ENCODE measurements around the gene CD200R1L. TPM values are rescaled to one million over a fixed set of nuclear protein-coding genes. Genes with fewer than 3 reads are reported as not detected.

The CD200R1L gene, protein sequence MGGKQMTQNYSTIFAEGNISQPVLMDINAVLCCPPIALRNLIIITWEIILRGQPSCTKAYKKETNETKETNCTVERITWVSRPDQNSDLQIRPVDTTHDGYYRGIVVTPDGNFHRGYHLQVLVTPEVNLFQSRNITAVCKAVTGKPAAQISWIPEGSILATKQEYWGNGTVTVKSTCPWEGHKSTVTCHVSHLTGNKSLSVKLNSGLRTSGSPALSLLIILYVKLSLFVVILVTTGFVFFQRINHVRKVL
- not detected for total RNA-seq

DNA sequence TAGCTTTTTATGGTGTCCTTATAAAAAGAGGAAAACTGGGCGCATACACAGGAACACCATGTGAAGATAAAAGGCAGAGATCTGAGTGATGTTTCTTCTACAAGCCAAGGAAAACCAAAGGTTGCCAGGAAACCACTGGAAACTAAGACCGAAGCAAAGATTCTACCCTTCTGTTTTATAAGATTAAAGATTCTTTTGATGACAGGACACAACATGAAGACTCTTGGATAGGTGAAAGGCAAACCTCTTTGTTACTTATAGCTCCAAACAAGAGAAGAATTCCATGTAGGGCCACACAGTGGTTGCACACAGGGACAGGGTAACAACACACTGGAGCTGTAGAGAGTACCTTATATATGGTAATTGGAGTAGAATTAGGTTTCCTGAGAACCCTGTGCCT lies at the start of gene CD200R1L:
Gene CD200R1L, minus strand, starts transcription at position 101 of the 400 bp plus-strand sequence. CDS start 17,497 bp downstream, outside the sequence.
- ATAC-seq: no peak
- WGBS, 2 donors: 72 to 78% methylated on average over 2 of the region's 2 CpGs
- TF ChIP-seq, protein P1, sequence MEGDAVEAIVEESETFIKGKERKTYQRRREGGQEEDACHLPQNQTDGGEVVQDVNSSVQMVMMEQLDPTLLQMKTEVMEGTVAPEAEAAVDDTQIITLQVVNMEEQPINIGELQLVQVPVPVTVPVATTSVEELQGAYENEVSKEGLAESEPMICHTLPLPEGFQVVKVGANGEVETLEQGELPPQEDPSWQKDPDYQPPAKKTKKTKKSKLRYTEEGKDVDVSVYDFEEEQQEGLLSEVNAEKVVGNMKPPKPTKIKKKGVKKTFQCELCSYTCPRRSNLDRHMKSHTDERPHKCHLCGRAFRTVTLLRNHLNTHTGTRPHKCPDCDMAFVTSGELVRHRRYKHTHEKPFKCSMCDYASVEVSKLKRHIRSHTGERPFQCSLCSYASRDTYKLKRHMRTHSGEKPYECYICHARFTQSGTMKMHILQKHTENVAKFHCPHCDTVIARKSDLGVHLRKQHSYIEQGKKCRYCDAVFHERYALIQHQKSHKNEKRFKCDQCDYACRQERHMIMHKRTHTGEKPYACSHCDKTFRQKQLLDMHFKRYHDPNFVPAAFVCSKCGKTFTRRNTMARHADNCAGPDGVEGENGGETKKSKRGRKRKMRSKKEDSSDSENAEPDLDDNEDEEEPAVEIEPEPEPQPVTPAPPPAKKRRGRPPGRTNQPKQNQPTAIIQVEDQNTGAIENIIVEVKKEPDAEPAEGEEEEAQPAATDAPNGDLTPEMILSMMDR (IDR thresholded peaks at IDR 0.05): no peak
- TF ChIP-seq POLR2A (IDR thresholded peaks at IDR 0.05): no peak
- Histone ChIP-seq H3K4me3 (no peak within 1 kb of the TSS), H3K36me3 (replicated peaks in 1 of 2; ENCODE audit: insufficient read depth in 1 of 2, low read depth in 2 of 2) (no peaks in the 10 kb centered on the region), H3K9me3 (peaks cover 0 to 20% (median 0%) of the 10 kb centered on the region in 3 donors), H3K4me1 (no peaks in the 10 kb centered on the region), H3K27ac (no peak within 1 kb of the TSS), H3K27me3 (no peaks in the 10 kb centered on the region)
- intact Hi-C loops (cut with DNase I): no loop called here
- no peak for DNase-seq

- H3K27ac ChIP-seq: no peak overlapping the region
- H3K4me1 ChIP-seq: no peaks in the 10 kb centered on the region
- no peaks in the 10 kb centered on the region for H3K36me3 ChIP-seq (replicated peaks in 1 of 2; ENCODE audit: insufficient read depth in 1 of 2, low read depth in 2 of 2)
- ATAC-seq: no peak
- no peaks in the 10 kb centered on the region for H3K27me3 ChIP-seq
- H3K9me3 ChIP-seq: no peaks in the 10 kb centered on the region
- WGBS, 2 donors: 54 to 61% methylated on average over 5 of the region's 5 CpGs
- DNase-seq: no peak
- TF ChIP-seq, protein P1 (IDR thresholded peaks at IDR 0.05): no peak
- no peak for TF ChIP-seq POLR2A (IDR thresholded peaks at IDR 0.05)
- H3K4me3 ChIP-seq: no peak overlapping the region
- intact Hi-C loops (cut with DNase I): no loop called here
Observed at GRCh38 chr3:112894258-112894657, 47.6 kb upstream of the CD200R1L start.

GRCh38 chr3:112889357-112889756 lies 42.7 kb upstream of the CD200R1L start:
- intact Hi-C loops (cut with DNase I): no loop called here
- WGBS, 2 donors: 46% methylated on average over 3 of the region's 3 CpGs
- Histone ChIP-seq H3K4me3 (no peak overlapping the region), H3K4me1 (no peaks in the 10 kb centered on the region), H3K9me3 (no peaks in the 10 kb centered on the region), H3K36me3 (replicated peaks in 1 of 2; ENCODE audit: insufficient read depth in 1 of 2, low read depth in 2 of 2) (no peaks in the 10 kb centered on the region), H3K27ac (no peak overlapping the region), H3K27me3 (no peaks in the 10 kb centered on the region)
- no peak for TF ChIP-seq POLR2A (IDR thresholded peaks at IDR 0.05)
- TF ChIP-seq, protein P1 (IDR thresholded peaks at IDR 0.05): no peak
- ATAC-seq (no peak), DNase-seq (no peak)

DNA sequence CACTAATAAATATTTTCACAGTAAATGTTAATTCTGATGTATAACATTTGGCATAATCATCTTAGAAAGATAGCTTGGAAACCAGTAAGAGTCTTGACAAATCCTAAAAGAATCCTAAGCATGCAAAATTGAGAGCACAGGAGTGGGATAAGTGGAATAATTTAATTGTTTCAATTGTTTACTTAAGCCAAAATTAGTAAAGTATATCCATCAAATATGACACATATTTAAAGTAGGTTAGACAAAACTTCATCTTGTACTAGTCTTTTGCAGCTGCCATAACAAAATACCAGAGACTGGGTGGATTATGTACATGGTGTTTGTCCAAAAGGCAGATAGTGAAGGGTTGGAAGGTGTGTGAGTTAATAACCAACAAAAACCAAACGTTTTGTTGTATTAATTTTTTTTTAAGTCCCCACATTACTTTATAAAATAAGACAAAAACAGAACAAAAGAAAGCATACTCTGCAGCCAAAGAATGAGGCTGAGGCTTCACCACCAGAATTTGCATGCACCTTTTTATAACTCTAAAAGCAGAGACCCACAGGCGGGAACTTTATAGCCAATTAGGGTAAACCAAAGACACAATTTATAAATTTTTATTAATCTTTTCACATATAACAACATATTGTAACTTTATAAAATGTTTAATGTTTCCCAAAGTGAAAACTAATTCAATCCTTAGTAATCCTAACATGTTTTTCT lies 41.9 kb upstream of the CD200R1L start:
- ATAC-seq: no peak
- WGBS, 2 donors: 42 to 48% methylated on average over 2 of the region's 2 CpGs
- intact Hi-C loops (cut with DNase I): no loop called here
- Histone ChIP-seq H3K9me3 (no peaks in the 10 kb centered on the region), H3K27ac (no peak overlapping the region), H3K4me3 (no peak overlapping the region), H3K27me3 (no peaks in the 10 kb centered on the region), H3K4me1 (no peaks in the 10 kb centered on the region), H3K36me3 (replicated peaks in 1 of 2; ENCODE audit: insufficient read depth in 1 of 2, low read depth in 2 of 2) (no peaks in the 10 kb centered on the region)
- no peak for TF ChIP-seq POLR2A (IDR thresholded peaks at IDR 0.05)
- TF ChIP-seq, protein P1 (IDR thresholded peaks at IDR 0.05): no peak
- no peak for DNase-seq

Data from body of pancreas (tissue), 4 donors.